ENCODE results near the gene EPM2A. TPM values are rescaled to one million over a fixed set of nuclear protein-coding genes. Genes with fewer than 3 reads are reported as not detected.

The EPM2A gene
- total RNA-seq, 1 donor from 2014 or later: 10.5 TPM

GRCh38 chr6:145603991-145604390, 131.3 kb downstream of the EPM2A start:
- DNase-seq (ENCODE audit: low read depth in 2 of 2): no peak

- no peak for DNase-seq (ENCODE audit: low read depth in 2 of 2)
Measured at GRCh38 chr6:145603424-145603833, 131.9 kb downstream of the EPM2A start.

- DNase-seq (ENCODE audit: low read depth in 2 of 2): no peak
Measured at GRCh38 chr6:145602726-145603326, 132.5 kb downstream of the EPM2A start.

GRCh38 chr6:145601397-145601796, 133.9 kb downstream of the EPM2A start:
- DNase-seq (ENCODE audit: low read depth in 2 of 2): no peak

- no peak for DNase-seq (ENCODE audit: low read depth in 2 of 2)
Measured at GRCh38 chr6:145600299-145600698, 135.0 kb downstream of the EPM2A start.

GRCh38 chr6:145588981-145589380, 146.3 kb downstream of the EPM2A start:
- no peak for DNase-seq (ENCODE audit: low read depth in 2 of 2)

- DNase-seq (ENCODE audit: low read depth in 2 of 2): no peak
Measured at GRCh38 chr6:145587334-145587733, 148.0 kb downstream of the EPM2A start.

- no peak for DNase-seq (ENCODE audit: low read depth in 2 of 2)
Measured at GRCh38 chr6:145583753-145584152, 151.6 kb downstream of the EPM2A start.

Other genes with a start within 250 kb of the EPM2A start
- 8.3 and 9.9 TPM in 2 replicates for gene FBXO30, start 79.3 kb upstream of the EPM2A start, total RNA-seq
- 8.3 and 13.7 TPM in 2 replicates for gene SHPRH, start 228.8 kb upstream of the EPM2A start, total RNA-seq